ENCODE measurements around the gene FXR2. TPM values are rescaled to one million over a fixed set of nuclear protein-coding genes. Genes with fewer than 3 reads are reported as not detected.

The FXR2 gene
- total and polyA plus RNA-seq, 9 donors = 13.8 to 36.1 (median 26.6) TPM

GRCh38 chr17:7553356-7553755 is 61.3 kb downstream of the FXR2 start:
- H3K36me3 ChIP-seq = no peaks in the 10 kb centered on the region
- peaks cover 12% of the 10 kb centered on the region for H3K4me1 ChIP-seq (ENCODE audit: insufficient read depth)
- no peak overlapping the region for H3K4me3 ChIP-seq
- no peaks in the 10 kb centered on the region for H3K27me3 ChIP-seq
- no peaks in the 10 kb centered on the region for H3K9me3 ChIP-seq
- no peak for TF ChIP-seq CTCF (IDR thresholded peaks at IDR 0.05)
- TF ChIP-seq POLR2A (IDR thresholded peaks at IDR 0.05) = no peak
- no peak for TF ChIP-seq EP300 (IDR thresholded peaks at IDR 0.05)
- WGBS, 3 donors = 88 to 98% (median 94%) methylated on average over 1 of the region's 1 CpG
- intact Hi-C loops (cut with DNase I) = loop anchor here in 1 of 4 donors (10.0 kb wide), 1 partner anchor 199 kb away; the partner anchor contains the start of genes KCTD11 and TMEM95
- H3K27ac ChIP-seq = no peak overlapping the region
- no peak for DNase-seq

- intact Hi-C loops (cut with DNase I) = loop anchor here in 1 of 4 donors (10.0 kb wide), 1 partner anchor 198 kb away; the partner anchor contains the start of genes KCTD11 and TMEM95
- no peak overlapping the region for H3K27ac ChIP-seq
- no peak for TF ChIP-seq POLR2A (IDR thresholded peaks at IDR 0.05)
- no peak for TF ChIP-seq CTCF (IDR thresholded peaks at IDR 0.05)
- no peak for TF ChIP-seq EP300 (IDR thresholded peaks at IDR 0.05)
These were observed 62.1 kb downstream of the FXR2 start for GRCh38 chr17:7552621-7553051.

GRCh38 chr17:7551396-7551795 is 63.3 kb downstream of the FXR2 start:
- 86 to 87% (median 86%) methylated on average over 4 of the region's 4 CpGs for WGBS, 3 donors
- TF ChIP-seq CTCF (IDR thresholded peaks at IDR 0.05) (no peak), EP300 (IDR thresholded peaks at IDR 0.05) (no peak), POLR2A (IDR thresholded peaks at IDR 0.05) (no peak)
- intact Hi-C loops (cut with DNase I) = loop anchor here in 1 of 4 donors (10.0 kb wide), 1 partner anchor 197 kb away; the partner anchor contains the start of genes KCTD11 and TMEM95
- Histone ChIP-seq H3K36me3 (no peaks in the 10 kb centered on the region), H3K27me3 (no peaks in the 10 kb centered on the region), H3K9me3 (no peaks in the 10 kb centered on the region), H3K4me3 (no peak overlapping the region), H3K27ac (no peak overlapping the region), H3K4me1 (ENCODE audit: insufficient read depth) (peaks cover 5% of the 10 kb centered on the region)
- DNase-seq = no peak

More at GRCh38 chr17:7552621-7553051, 62.1 kb downstream of the FXR2 start:
- Histone ChIP-seq H3K4me3 (no peak overlapping the region), H3K9me3 (no peaks in the 10 kb centered on the region), H3K36me3 (no peaks in the 10 kb centered on the region), H3K4me1 (ENCODE audit: insufficient read depth) (peaks cover 11% of the 10 kb centered on the region), H3K27me3 (no peaks in the 10 kb centered on the region)
- DNase-seq = no peak
- 86 to 89% (median 86%) methylated on average over 6 of the region's 6 CpGs for WGBS, 3 donors

GRCh38 chr17:7550344-7550743 is 64.4 kb downstream of the FXR2 start:
- H3K4me1 ChIP-seq (ENCODE audit: insufficient read depth) = peaks cover 5% of the 10 kb centered on the region
- DNase-seq = no peak
- TF ChIP-seq CTCF (IDR thresholded peaks at IDR 0.05) = no peak
- TF ChIP-seq POLR2A (IDR thresholded peaks at IDR 0.05) = no peak
- TF ChIP-seq EP300 (IDR thresholded peaks at IDR 0.05) = no peak
- no peak overlapping the region for H3K27ac ChIP-seq
- H3K27me3 ChIP-seq = no peaks in the 10 kb centered on the region
- H3K4me3 ChIP-seq = no peak overlapping the region
- no peaks in the 10 kb centered on the region for H3K9me3 ChIP-seq
- H3K36me3 ChIP-seq = no peaks in the 10 kb centered on the region
- WGBS, 3 donors = 54 to 62% (median 61%) methylated on average over 6 of the region's 6 CpGs
- intact Hi-C loops (cut with DNase I) = loop anchor here in 1 of 4 donors (10.0 kb wide), 1 partner anchor 196 kb away; the partner anchor contains the start of genes KCTD11 and TMEM95

All from ovary (tissue), 9 donors.